Kidney (tissue), 14 donors: ENCODE measurements around the gene ZNF654. TPM values are rescaled to one million over a fixed set of nuclear protein-coding genes. Genes with fewer than 3 reads are reported as not detected.
A peak's percentile ranks its signal among the peaks of the same experiment; 100 is the strongest.

ENCODE experiments used
- DNase-seq, 5 donors: peaks; one replicate each; pipeline ENCODE4 v3.0.0-alpha.2; 2013 to 2020
- FAIRE-seq: peaks from 2 replicates; lab custom pipeline; 2012; peaks lifted over from hg19 to GRCh38; lab: Jason Lieb, UNC
- H3K27ac ChIP-seq, 2 donors: one replicate each; pipeline ENCODE4 v1.7.0; 2013; ENCODE audit warnings: low read depth in 2 of 2, low read length in 2 of 2, inconsistent platforms in 1 of 2
- H3K27me3 ChIP-seq: one replicate; pipeline ENCODE4 v1.7.1; 2013; ENCODE audit warnings: low read length, inconsistent platforms; ENCODE audit not compliant: control insufficient read depth, insufficient read depth
- H3K36me3 ChIP-seq, 3 donors: one replicate each; pipeline versions ENCODE4 v1.7.0 to v1.7.1; 2013; ENCODE audit warnings: low read length in 3 of 3, control low read depth in 1 of 3, inconsistent platforms in 1 of 3; ENCODE audit not compliant: insufficient read depth in 3 of 3, control insufficient read depth in 2 of 3
- H3K4me1 ChIP-seq, 3 donors: one replicate each; pipeline versions ENCODE4 v1.7.0 to v1.7.1; 2013; ENCODE audit warnings: low read length in 3 of 3, inconsistent platforms in 1 of 3, low read depth in 1 of 3; ENCODE audit not compliant: control insufficient read depth in 2 of 3, insufficient read depth in 2 of 3
- H3K4me3 ChIP-seq, 3 donors: one replicate each; pipeline versions ENCODE4 v1.7.0 to v1.8.1; 2013; ENCODE audit warnings: low read length in 3 of 3, control low read depth in 1 of 3, inconsistent platforms in 1 of 3
- H3K9ac ChIP-seq, 3 donors: one replicate each; pipeline versions ENCODE4 v1.7.0 to v1.7.1; 2013; ENCODE audit warnings: low read length in 3 of 3, control low read depth in 1 of 3, inconsistent platforms in 1 of 3
- H3K9me3 ChIP-seq, 3 donors: one replicate each; pipeline versions ENCODE4 v1.7.0 to v1.7.1; 2013; ENCODE audit warnings: low read length in 3 of 3, control low read depth in 1 of 3, inconsistent platforms in 1 of 3; ENCODE audit not compliant: control insufficient read depth in 2 of 3, insufficient read depth in 1 of 3
- CTCF ChIP-seq: IDR thresholded peaks from 3 replicates; pipeline ENCODE4 v1.5.1; 2012; ENCODE audit warnings: mild to moderate bottlenecking, moderate library complexity, borderline replicate concordance; ENCODE audit not compliant: insufficient read depth; ENCODE audit errors: extremely low read depth
- intact Hi-C: fragments of 100-400 bp; cut with DNase I; formaldehyde crosslinking; loops from one replicate; pipeline ENCODE4 v1.11.1; 2022
- polyA plus RNA-seq: library from polyadenylated mRNA; stranded (reverse); fragments of 350-450 nt; fragmentation: Illumina TruSeq; extraction: RNeasy Lipid Tissue Mini Kit (QIAGEN cat#74804); gene quantifications from one replicate; pipeline ENCODE4 v1.2.3, GENCODE V29; 2014; ENCODE audit warnings: low read depth, low replicate concordance; ENCODE audit not compliant: insufficient read depth
- total RNA-seq: library from RNA; stranded (reverse); fragmentation: NEBNext Ultra II Directional; extraction: Animal tissue kit (Norgen Biotek cat#: 25700); gene quantifications from one replicate; pipeline ENCODE4 v1.2.1, GENCODE V29; 2021
- donor health status: control.
- donor health status: control.
- donor health status: control.
- donor health status: control.
- donor health status: control.
- donor health status: DM: yes; HTN: yes; CAD: no.
- donor health status: Normal renal cell carcinoma (clear cell type).

Gene ZNF654
- total and polyA plus RNA-seq, 2 donors from 2014 or later: 3.0 to 16.0 TPM

GRCh38 chr3:88148651-88149050 is 89.6 kb downstream of the ZNF654 start:
- Histone ChIP-seq H3K27me3 (no peaks in the 10 kb centered on the region), H3K4me1 (peaks cover 2 to 7% (median 4%) of the 10 kb centered on the region in 3 donors), H3K9ac (peak overlapping the region in 1 of 3 donors; percentile 84), H3K9me3 (no peaks in the 10 kb centered on the region), H3K36me3 (no peaks in the 10 kb centered on the region), H3K4me3 (peak overlapping the region; percentile 85 to 96 (median 95)), H3K27ac (no peak overlapping the region)
- intact Hi-C loops: no loop called here
- no peak for TF ChIP-seq CTCF
- FAIRE-seq (no peak), DNase-seq (peak in 1 of 5 donors; percentile 47)

- no peak for TF ChIP-seq CTCF
- H3K4me3 ChIP-seq: peak overlapping the region; percentile 85 to 96 (median 95)
- DNase-seq (no peak), FAIRE-seq (no peak)
- peaks cover 2 to 7% (median 4%) of the 10 kb centered on the region in 3 donors for H3K4me1 ChIP-seq
- peak overlapping the region in 2 of 3 donors; percentile 68 to 84 for H3K9ac ChIP-seq
- no peak overlapping the region for H3K27ac ChIP-seq
- H3K27me3 ChIP-seq: no peaks in the 10 kb centered on the region
- no peaks in the 10 kb centered on the region for H3K36me3 ChIP-seq
- intact Hi-C loops: no loop called here
- no peaks in the 10 kb centered on the region for H3K9me3 ChIP-seq
These were observed 90.0 kb downstream of the ZNF654 start for GRCh38 chr3:88149101-88149508.

GRCh38 chr3:88149509-88150362 is 90.7 kb downstream of the ZNF654 start, which contains the start of gene C3orf38:
Gene C3orf38, plus strand, starts transcription at chr3:88149959. Its CDS starts 94 bp downstream, at chr3:88150053.
- FAIRE-seq: no peak
- intact Hi-C loops: no loop called here
- H3K4me3 ChIP-seq: peak within 1 kb of the TSS; percentile 86 to 96 (median 95)

More at GRCh38 chr3:88149509-88150362, 90.7 kb downstream of the ZNF654 start, which contains the start of gene C3orf38:
- H3K27me3 ChIP-seq: no peaks in the 10 kb centered on the region
- H3K9ac ChIP-seq: peak within 1 kb of the TSS; percentile 84 to 99 (median 98)
- TF ChIP-seq CTCF: no peak
- H3K27ac ChIP-seq: peak within 1 kb of the TSS; percentile 93 to 99
- peak; percentile 93 to 97 (median 94) for DNase-seq
- H3K4me1 ChIP-seq: peaks cover 2 to 7% (median 4%) of the 10 kb centered on the region in 3 donors
- H3K9me3 ChIP-seq: no peaks in the 10 kb centered on the region
- peaks cover 0 to 2% (median 0%) of the 10 kb centered on the region in 3 donors for H3K36me3 ChIP-seq
